Stimulated activated memory B cell treated with anti-CD40 and anti-IgM and Interleukin-4, amounts not matched to agents 10 μg/mL and 1 μg/mL and 100 μg/mL, for 72 hours (primary cell): Measurements from ENCODE around the gene KRTAP10-10.
"Not testable (repeated sequence)": the region's sequence is repeated elsewhere in the genome, so short reads cannot be mapped to it uniquely, and the experiment has no call there.

Experiments
- ATAC-seq: fragments of 150-1000 bp; cut with Tn5 transposase; 2 replicates; pipeline ENCODE4 v1.10.0; 2021
- H3K27ac Mint-ChIP-seq: one replicate; pipeline ENCODE4 v1.8.0; 2022; ENCODE audit warnings: mild to moderate bottlenecking, mixed read lengths
- H3K27me3 Mint-ChIP-seq: one replicate; pipeline ENCODE4 v1.8.0; 2022; ENCODE audit warnings: mixed read lengths
- H3K36me3 Mint-ChIP-seq: one replicate; pipeline ENCODE4 v1.8.0; 2022; ENCODE audit warnings: mixed read lengths
- H3K4me1 Mint-ChIP-seq: one replicate; pipeline ENCODE4 v1.8.0; 2022; ENCODE audit warnings: mixed read lengths
- H3K4me3 Mint-ChIP-seq: one replicate; pipeline ENCODE4 v1.8.0; 2022; ENCODE audit warnings: mild to moderate bottlenecking, moderate library complexity, mixed read lengths
- H3K9me3 Mint-ChIP-seq: one replicate; pipeline ENCODE4 v1.8.0; 2022; ENCODE audit warnings: mixed read lengths

Gene KRTAP10-10

DNA sequence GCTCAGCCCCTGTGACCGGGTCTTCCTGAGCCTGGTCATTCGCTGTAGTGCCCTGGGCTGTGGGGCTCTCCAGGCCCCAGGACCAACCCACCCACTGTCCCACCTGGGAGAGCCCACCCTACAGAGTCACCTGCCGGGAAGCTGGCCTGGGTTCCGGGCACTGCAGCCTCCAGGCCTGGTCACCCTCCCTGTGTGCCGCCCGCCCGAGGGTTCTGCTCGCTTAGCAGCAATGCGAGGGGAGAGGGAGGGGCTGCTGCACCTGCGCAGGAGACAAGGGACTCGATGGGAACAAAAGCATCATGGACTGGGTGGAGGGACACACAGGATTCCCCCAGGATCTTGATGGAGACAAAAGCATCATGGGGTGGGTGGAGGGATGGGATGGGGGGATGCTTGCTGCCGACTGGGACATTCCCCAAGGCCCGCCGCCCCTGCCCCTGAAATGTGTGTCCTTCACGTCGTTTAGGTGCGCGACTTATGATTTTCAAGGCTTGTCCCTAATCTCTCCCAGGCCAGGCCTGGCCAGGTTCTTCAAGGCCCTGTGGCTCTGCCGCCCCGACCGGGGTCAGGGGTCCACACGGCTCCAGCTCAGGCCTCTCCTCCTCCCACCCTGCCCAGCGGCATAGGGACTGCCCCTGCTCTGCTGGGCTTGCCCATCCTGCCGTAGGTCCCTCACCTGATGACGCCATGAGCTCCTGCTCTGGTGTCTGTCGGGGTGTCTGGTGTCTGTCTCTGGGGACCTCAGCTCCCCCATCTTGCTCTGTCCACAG lies 23.6 kb upstream of the KRTAP10-10 start:
- no peak for ATAC-seq
- H3K9me3 Mint-ChIP-seq: peaks cover 33% of the 10 kb centered on the region
- peak overlapping the region; percentile 45 for H3K27ac Mint-ChIP-seq
- H3K4me3 Mint-ChIP-seq: no peak overlapping the region
- H3K36me3 Mint-ChIP-seq: peaks cover 29% of the 10 kb centered on the region
- peaks cover 41% of the 10 kb centered on the region for H3K27me3 Mint-ChIP-seq
- peaks cover 5% of the 10 kb centered on the region for H3K4me1 Mint-ChIP-seq

- ATAC-seq: no peak
- Mint-ChIP-seq H3K9me3 (peaks cover 30% of the 10 kb centered on the region), H3K4me1 (peaks cover 11% of the 10 kb centered on the region), H3K36me3 (peaks cover 29% of the 10 kb centered on the region), H3K27me3 (peaks cover 41% of the 10 kb centered on the region), H3K4me3 (no peak overlapping the region), H3K27ac (peak overlapping the region; percentile 45)
Measured at GRCh38 chr21:44614161-44614631, 23.0 kb upstream of the KRTAP10-10 start.

DNA sequence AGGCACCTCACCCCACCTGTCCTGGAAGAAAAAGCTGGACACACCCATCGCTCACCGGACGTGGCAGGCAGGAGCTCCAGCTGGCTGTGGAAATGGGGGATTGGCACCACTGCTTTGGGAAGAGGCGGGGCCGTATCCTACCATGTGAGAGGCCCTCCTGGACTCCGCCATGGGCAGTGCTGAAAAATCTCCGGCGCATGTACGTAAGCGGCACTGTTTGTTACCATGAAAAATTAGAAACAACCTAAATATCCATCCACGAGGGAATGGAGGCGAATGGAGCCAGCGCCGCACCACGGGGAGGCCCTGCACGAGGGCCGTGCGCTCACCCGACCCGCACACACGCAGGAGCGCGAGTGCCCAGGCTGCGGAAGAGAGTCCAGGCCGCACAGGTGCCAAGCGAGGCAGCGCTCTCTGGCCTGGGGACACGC lies 22.2 kb upstream of the KRTAP10-10 start:
- Mint-ChIP-seq H3K36me3 (peaks cover 30% of the 10 kb centered on the region), H3K4me3 (no peak overlapping the region), H3K27ac (no peak overlapping the region), H3K27me3 (peaks cover 41% of the 10 kb centered on the region), H3K9me3 (peaks cover 30% of the 10 kb centered on the region), H3K4me1 (peaks cover 14% of the 10 kb centered on the region)
- ATAC-seq: no peak

GRCh38 chr21:44615466-44615865 lies 21.7 kb upstream of the KRTAP10-10 start:
- H3K4me1 Mint-ChIP-seq: peaks cover 14% of the 10 kb centered on the region
- peaks cover 32% of the 10 kb centered on the region for H3K9me3 Mint-ChIP-seq
- no peak for ATAC-seq
- no peak overlapping the region for H3K27ac Mint-ChIP-seq
- H3K36me3 Mint-ChIP-seq: peaks cover 34% of the 10 kb centered on the region
- H3K27me3 Mint-ChIP-seq: peaks cover 41% of the 10 kb centered on the region
- H3K4me3 Mint-ChIP-seq: no peak overlapping the region

DNA sequence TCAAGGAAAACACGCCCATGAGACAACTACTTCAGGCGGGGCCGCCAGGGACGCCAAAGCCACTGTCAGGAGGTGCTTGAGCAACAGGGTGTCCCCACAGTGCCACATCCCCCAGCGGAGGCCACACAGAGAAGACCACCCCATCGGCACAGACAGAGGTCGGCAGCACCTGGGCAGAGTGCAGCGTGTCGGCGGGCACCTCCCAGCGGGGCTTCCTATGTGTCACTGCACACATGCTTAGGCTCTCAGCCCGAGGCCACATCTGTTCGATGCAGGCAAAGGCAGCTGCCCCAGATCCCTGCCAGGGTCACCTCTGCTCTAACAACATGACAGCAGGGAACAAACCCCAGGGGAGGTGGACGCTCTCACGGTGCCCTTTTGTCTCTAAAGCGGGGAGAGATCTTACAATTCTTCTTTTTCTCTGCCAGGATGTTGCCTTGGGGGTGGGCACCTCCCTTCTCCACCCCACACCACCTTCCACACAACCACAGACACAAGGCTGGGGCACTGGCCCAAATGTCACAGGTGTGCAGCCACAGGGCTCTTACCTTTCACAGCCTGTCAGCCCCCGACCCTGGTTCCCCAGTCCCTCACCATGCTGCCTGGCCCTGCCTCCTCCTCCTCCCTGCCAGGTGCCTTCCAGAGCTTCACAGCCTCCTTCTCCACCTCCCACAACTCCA lies 21.1 kb upstream of the KRTAP10-10 start:
- Mint-ChIP-seq H3K27ac (no peak overlapping the region), H3K4me3 (no peak overlapping the region), H3K9me3 (peaks cover 33% of the 10 kb centered on the region), H3K27me3 (peaks cover 41% of the 10 kb centered on the region), H3K4me1 (peaks cover 14% of the 10 kb centered on the region), H3K36me3 (peaks cover 39% of the 10 kb centered on the region)
- no peak for ATAC-seq

GRCh38 chr21:44616591-44616926 lies 20.6 kb upstream of the KRTAP10-10 start:
- Mint-ChIP-seq H3K4me1 (peaks cover 14% of the 10 kb centered on the region), H3K27ac (no peak overlapping the region), H3K9me3 (peaks cover 29% of the 10 kb centered on the region), H3K36me3 (peaks cover 35% of the 10 kb centered on the region), H3K4me3 (no peak overlapping the region), H3K27me3 (peaks cover 41% of the 10 kb centered on the region)
- no peak for ATAC-seq

DNA sequence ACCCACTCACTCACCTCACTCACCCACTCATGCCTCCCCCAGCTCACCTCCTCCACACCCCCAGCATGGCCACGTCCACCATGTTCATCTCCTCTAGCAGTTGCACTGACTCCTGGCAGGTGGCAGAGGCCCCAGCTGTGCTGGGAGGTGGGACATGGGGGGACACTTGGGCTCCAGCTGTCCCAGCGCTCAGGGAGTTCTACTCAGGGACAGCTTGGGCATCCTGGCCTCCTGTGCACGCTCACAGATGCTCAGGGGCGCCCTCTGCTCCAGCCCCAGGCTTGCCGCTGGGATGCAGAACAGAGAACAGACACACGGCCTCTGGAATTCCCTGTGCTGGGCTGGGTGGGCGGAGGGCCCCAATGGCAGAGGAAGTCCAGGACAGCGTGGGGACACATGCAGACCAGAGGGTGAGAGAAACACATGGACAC lies 20.1 kb upstream of the KRTAP10-10 start:
- no peak for ATAC-seq
- Mint-ChIP-seq H3K36me3 (peaks cover 34% of the 10 kb centered on the region), H3K27me3 (peaks cover 41% of the 10 kb centered on the region), H3K4me3 (no peak overlapping the region), H3K9me3 (peaks cover 26% of the 10 kb centered on the region), H3K4me1 (peaks cover 14% of the 10 kb centered on the region), H3K27ac (no peak overlapping the region)

- no peak for ATAC-seq
- Mint-ChIP-seq H3K27ac (peak overlapping the region; percentile 69), H3K9me3 (peaks cover 27% of the 10 kb centered on the region), H3K36me3 (peaks cover 26% of the 10 kb centered on the region), H3K4me3 (no peak overlapping the region), H3K27me3 (peaks cover 28% of the 10 kb centered on the region), H3K4me1 (peaks cover 14% of the 10 kb centered on the region)
Measured at GRCh38 chr21:44618504-44618903, 18.7 kb upstream of the KRTAP10-10 start.

DNA sequence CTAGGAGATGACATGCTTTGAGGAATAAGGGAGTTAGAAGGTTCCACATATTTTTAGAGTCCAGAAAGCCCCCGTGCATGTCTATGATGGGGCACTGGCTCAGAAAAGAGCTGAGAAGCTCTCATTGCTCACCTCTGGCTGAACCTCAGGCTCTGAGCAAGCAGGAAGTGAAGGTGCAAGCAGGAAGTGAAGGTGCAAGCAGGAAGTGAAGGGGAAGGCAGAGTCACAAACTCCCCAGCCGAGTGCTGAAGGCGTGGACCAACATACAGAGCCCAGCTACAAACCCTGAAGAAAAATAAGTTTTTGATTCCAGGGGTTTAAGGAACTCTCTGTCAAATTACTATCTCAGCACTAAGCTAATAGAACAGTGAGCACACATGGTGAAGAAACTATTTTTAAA lies 18.2 kb upstream of the KRTAP10-10 start:
- Mint-ChIP-seq H3K27ac (peak overlapping the region; percentile 69), H3K9me3 (peaks cover 31% of the 10 kb centered on the region), H3K4me1 (peaks cover 14% of the 10 kb centered on the region), H3K4me3 (no peak overlapping the region), H3K27me3 (peaks cover 29% of the 10 kb centered on the region), H3K36me3 (peaks cover 30% of the 10 kb centered on the region)
- no peak for ATAC-seq

DNA sequence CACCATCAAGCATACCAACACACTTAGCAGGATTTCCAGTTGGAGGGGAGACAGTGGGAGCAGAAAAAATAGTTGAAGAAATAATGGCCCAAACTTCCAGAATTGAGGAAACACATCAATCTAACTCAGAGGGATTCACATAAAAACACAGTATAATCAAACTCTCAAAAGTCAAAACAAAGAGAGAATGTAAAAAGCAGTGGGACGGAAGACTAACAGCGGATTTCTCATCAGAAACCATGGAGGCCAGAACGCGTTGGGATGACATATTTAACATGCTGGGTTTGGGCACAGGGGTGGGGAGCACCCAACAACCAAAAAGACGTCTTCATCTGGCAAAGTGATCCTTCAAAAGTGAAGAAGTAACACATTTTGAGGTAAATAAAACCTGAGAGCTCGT lies 17.3 kb upstream of the KRTAP10-10 start:
- Mint-ChIP-seq H3K27me3 (peaks cover 26% of the 10 kb centered on the region), H3K27ac (no peak overlapping the region), H3K9me3 (peaks cover 39% of the 10 kb centered on the region), H3K4me1 (peaks cover 14% of the 10 kb centered on the region), H3K4me3 (no peak overlapping the region), H3K36me3 (peaks cover 39% of the 10 kb centered on the region)
- no peak for ATAC-seq

GRCh38 chr21:44623575-44623974 lies 13.6 kb upstream of the KRTAP10-10 start:
- Mint-ChIP-seq H3K9me3 (peaks cover 37% of the 10 kb centered on the region), H3K4me3 (no peak overlapping the region), H3K27ac (no peak overlapping the region), H3K36me3 (peaks cover 39% of the 10 kb centered on the region), H3K27me3 (peaks cover 36% of the 10 kb centered on the region), H3K4me1 (peaks cover 9% of the 10 kb centered on the region)
- no peak for ATAC-seq

- Mint-ChIP-seq H3K27ac (no peak overlapping the region), H3K36me3 (peaks cover 22% of the 10 kb centered on the region), H3K27me3 (peaks cover 36% of the 10 kb centered on the region), H3K4me3 (no peak overlapping the region), H3K9me3 (peaks cover 33% of the 10 kb centered on the region), H3K4me1 (peaks cover 11% of the 10 kb centered on the region)
- ATAC-seq: no peak
Measured at GRCh38 chr21:44625756-44626155, 11.4 kb upstream of the KRTAP10-10 start.

- no peak for ATAC-seq
- H3K4me1 Mint-ChIP-seq: peaks cover 11% of the 10 kb centered on the region
- no peak overlapping the region for H3K4me3 Mint-ChIP-seq
Measured at GRCh38 chr21:44626262-44626661, 10.9 kb upstream of the KRTAP10-10 start.

GRCh38 chr21:44626673-44627143 lies 10.4 kb upstream of the KRTAP10-10 start, which contains the start of gene KRTAP10-9:
Gene KRTAP10-9, plus strand, starts transcription at chr21:44627093. Its CDS starts 79 bp downstream, at chr21:44627172.
- Mint-ChIP-seq H3K4me3 (no peak within 1 kb of the TSS), H3K36me3 (peaks cover 29% of the 10 kb centered on the region), H3K27me3 (peaks cover 36% of the 10 kb centered on the region), H3K9me3 (peaks cover 40% of the 10 kb centered on the region), H3K4me1 (peaks cover 11% of the 10 kb centered on the region), H3K27ac (no peak within 1 kb of the TSS)
- no peak for ATAC-seq

More at GRCh38 chr21:44626262-44626661, 10.9 kb upstream of the KRTAP10-10 start:
- H3K9me3 Mint-ChIP-seq: peaks cover 36% of the 10 kb centered on the region
- peaks cover 36% of the 10 kb centered on the region for H3K27me3 Mint-ChIP-seq
- peaks cover 25% of the 10 kb centered on the region for H3K36me3 Mint-ChIP-seq
- no peak overlapping the region for H3K27ac Mint-ChIP-seq

- peaks cover 11% of the 10 kb centered on the region for H3K4me1 Mint-ChIP-seq
- H3K27me3 Mint-ChIP-seq: peaks cover 36% of the 10 kb centered on the region
- not testable (repeated sequence) for H3K4me3 Mint-ChIP-seq, H3K27ac Mint-ChIP-seq, ATAC-seq
- H3K36me3 Mint-ChIP-seq: peaks cover 29% of the 10 kb centered on the region
- peaks cover 41% of the 10 kb centered on the region for H3K9me3 Mint-ChIP-seq
Measured at GRCh38 chr21:44627181-44627822, 9.9 kb upstream of the KRTAP10-10 start.
